ENCODE results near the gene AP1S3.

- TF ChIP-seq CTCF (IDR thresholded peaks at IDR 0.05; ENCODE audit: insufficient read depth, low read depth, low read length) (no peak), EZH2 (IDR thresholded peaks at IDR 0.05; ENCODE audit: insufficient read depth, low read length) (no peak)
Measured at GRCh38 chr2:223731503-223731902, 105.9 kb downstream of the AP1S3 start.

All from astrocyte (in vitro differentiated cells and primary cell).